ENCODE measurements around the gene C1QTNF8. TPM values are rescaled to one million over a fixed set of nuclear protein-coding genes. Genes with fewer than 3 reads are reported as not detected.

Gene C1QTNF8
- total and polyA plus RNA-seq, 2 experiments from 2014 or later: not detected

DNA sequence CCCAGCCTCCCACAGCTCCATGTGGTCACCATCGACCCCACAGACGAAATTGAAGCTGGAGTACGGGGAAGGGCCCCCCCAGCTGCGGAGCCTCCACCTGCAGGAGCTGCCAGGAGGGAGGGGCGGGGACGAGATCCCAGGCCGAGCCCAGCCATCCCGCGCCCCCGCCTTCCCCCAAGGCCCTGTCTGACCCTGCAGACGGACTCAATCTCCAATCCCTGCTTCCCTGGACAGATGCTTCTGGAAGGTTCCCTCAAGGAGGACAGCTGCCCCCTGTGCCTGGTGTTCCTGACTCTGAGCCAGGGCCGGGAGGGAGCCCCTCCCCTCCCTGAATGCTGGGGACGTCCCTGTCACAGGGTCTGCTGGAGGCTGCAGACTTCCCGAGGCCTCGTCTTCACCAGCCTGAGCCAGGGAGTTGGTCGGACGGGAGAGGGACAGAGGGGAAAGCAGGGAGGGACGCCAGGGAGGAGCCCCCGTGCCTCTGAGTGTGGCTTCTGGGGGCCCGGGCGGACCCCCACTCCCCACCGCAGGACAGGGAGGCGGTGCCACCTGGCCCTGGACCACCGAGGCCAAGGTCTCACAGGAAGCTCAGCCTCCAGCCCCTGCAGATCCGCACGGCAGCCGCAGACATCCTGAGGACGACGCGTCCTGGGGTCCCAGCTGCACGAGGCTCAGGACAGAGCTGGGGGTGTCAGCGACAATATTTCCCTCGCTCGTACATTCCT, 21.3 kb upstream of the C1QTNF8 start:
- H3K9me3 ChIP-seq (ENCODE audit: low read depth): no peaks in the 10 kb centered on the region
- H3K27me3 ChIP-seq (replicated peaks; ENCODE audit: insufficient read depth): peaks cover 16% of the 10 kb centered on the region; the same call in 1 of the 2 replicates
- H3K4me2 ChIP-seq (ENCODE audit: unreplicated experiment): no peak overlapping the region
- H3K79me2 ChIP-seq (ENCODE audit: insufficient read depth): no peaks in the 10 kb centered on the region
- H2AFZ ChIP-seq: no peak overlapping the region
- no peak for DNase-seq
- H3K27ac ChIP-seq: no peak overlapping the region
- H4K20me1 ChIP-seq (ENCODE audit: insufficient read depth): no peaks in the 10 kb centered on the region
- TF ChIP-seq EZH2phosphoT487 (IDR thresholded peaks at IDR 0.05; ENCODE audit: insufficient read depth, low read depth) (no peak), EZH2 (IDR thresholded peaks at IDR 0.05; ENCODE audit: insufficient read depth, poor library complexity, severe bottlenecking) (no peak)
- in situ Hi-C loops (cut with MboI): no loop called here
- no peak overlapping the region for H3K4me3 ChIP-seq
- no peaks in the 10 kb centered on the region for H3K9me2 ChIP-seq (ENCODE audit: insufficient read depth)
- no peak overlapping the region for H3K9ac ChIP-seq
- H3K36me3 ChIP-seq (ENCODE audit: low read depth): no peaks in the 10 kb centered on the region
- no peaks in the 10 kb centered on the region for H3F3A ChIP-seq (ENCODE audit: insufficient read depth)
- 20% methylated on average over 29 to 34 of the region's 34 CpGs for WGBS, 2 experiments (ENCODE audit: low coverage in 1 of 2, low lambda C conversion rate in 2 of 2, missing lambda C conversion rate in 2 of 2)
- H3K4me1 ChIP-seq (ENCODE audit: insufficient read depth): no peaks in the 10 kb centered on the region

DNA sequence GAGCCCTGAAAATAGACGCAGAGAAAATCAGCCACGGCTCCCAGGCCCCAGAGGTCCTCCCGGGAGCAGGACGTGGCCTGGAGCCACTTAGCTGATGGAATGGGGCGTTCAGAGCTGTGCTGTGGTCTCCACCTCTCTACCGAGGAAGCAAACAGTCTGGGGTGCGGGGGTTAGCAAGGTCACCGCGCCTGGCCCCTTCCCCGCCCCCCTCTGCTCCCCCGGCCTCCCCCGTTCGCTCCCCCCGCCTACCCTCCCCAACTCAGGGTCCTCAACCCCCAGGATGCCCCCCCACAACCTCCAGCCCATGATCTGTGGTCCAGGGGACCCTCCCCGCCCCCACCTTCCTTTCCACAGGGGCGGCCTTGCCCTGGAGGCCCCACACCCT, 20.6 kb upstream of the C1QTNF8 start:
- no peaks in the 10 kb centered on the region for H3K4me1 ChIP-seq (ENCODE audit: insufficient read depth)
- no peaks in the 10 kb centered on the region for H3K36me3 ChIP-seq (ENCODE audit: low read depth)
- in situ Hi-C loops (cut with MboI): no loop called here
- no peak overlapping the region for H3K4me3 ChIP-seq
- no peak for TF ChIP-seq EZH2 (IDR thresholded peaks at IDR 0.05; ENCODE audit: insufficient read depth, poor library complexity, severe bottlenecking)
- TF ChIP-seq EZH2phosphoT487 (IDR thresholded peaks at IDR 0.05; ENCODE audit: insufficient read depth, low read depth): no peak
- no peaks in the 10 kb centered on the region for H4K20me1 ChIP-seq (ENCODE audit: insufficient read depth)
- H3K27ac ChIP-seq: no peak overlapping the region
- 9 to 31% methylated on average over 6 to 16 of the region's 16 CpGs for WGBS, 2 experiments (ENCODE audit: low coverage in 1 of 2, low lambda C conversion rate in 2 of 2, missing lambda C conversion rate in 2 of 2)
- peaks cover 16% of the 10 kb centered on the region; the same call in 1 of the 2 replicates for H3K27me3 ChIP-seq (replicated peaks; ENCODE audit: insufficient read depth)
- H3K9me3 ChIP-seq (ENCODE audit: low read depth): no peaks in the 10 kb centered on the region
- no peak overlapping the region for H3K4me2 ChIP-seq (ENCODE audit: unreplicated experiment)
- no peaks in the 10 kb centered on the region for H3K9me2 ChIP-seq (ENCODE audit: insufficient read depth)
- DNase-seq: no peak
- H3K79me2 ChIP-seq (ENCODE audit: insufficient read depth): no peaks in the 10 kb centered on the region
- no peak overlapping the region for H2AFZ ChIP-seq
- no peaks in the 10 kb centered on the region for H3F3A ChIP-seq (ENCODE audit: insufficient read depth)
- no peak overlapping the region for H3K9ac ChIP-seq

DNA sequence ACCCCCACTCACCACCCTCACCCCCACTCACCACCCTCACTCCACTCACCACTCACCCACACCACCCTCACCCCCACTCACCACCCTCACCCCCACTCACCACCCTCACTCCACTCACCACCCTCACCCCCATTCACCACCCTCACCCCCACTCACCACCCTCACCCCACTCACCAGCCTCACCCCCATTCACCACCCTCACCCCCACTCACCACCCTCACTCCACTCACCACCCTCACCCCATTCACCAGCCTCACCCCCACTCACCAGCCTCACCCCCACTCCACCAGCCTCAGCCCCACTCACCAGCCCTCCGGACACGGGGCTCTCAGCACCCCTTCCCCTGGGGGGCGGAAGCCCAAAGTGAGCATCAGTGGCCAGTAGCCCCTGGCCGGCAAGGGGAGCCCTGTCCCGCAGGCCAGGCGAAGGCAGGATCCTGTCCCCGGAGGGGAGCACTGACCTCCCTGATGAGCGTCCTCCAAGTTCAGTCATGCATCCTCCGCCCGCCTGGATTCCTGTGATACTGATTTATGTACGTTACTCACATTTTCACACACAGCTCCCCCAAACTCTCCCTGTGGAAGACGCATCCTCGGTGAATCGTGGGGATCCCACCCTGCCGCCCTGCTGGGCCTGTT, 18.0 kb upstream of the C1QTNF8 start:
- 42 to 57% methylated on average over 13 to 15 of the region's 15 CpGs for WGBS, 2 experiments (ENCODE audit: low coverage in 1 of 2, low lambda C conversion rate in 2 of 2, missing lambda C conversion rate in 2 of 2)
- no peaks in the 10 kb centered on the region for H3K9me2 ChIP-seq (ENCODE audit: insufficient read depth)
- H3K4me1 ChIP-seq (ENCODE audit: insufficient read depth): no peaks in the 10 kb centered on the region
- H3K4me2 ChIP-seq (ENCODE audit: unreplicated experiment): no peak overlapping the region
- no peaks in the 10 kb centered on the region for H3K9me3 ChIP-seq (ENCODE audit: low read depth)
- peaks cover 28% of the 10 kb centered on the region for H3K27me3 ChIP-seq (replicated peaks; ENCODE audit: insufficient read depth)
- no peak overlapping the region for H3K9ac ChIP-seq
- in situ Hi-C loops (cut with MboI): no loop called here
- TF ChIP-seq EZH2 (IDR thresholded peaks at IDR 0.05; ENCODE audit: insufficient read depth, poor library complexity, severe bottlenecking) (no peak), EZH2phosphoT487 (IDR thresholded peaks at IDR 0.05; ENCODE audit: insufficient read depth, low read depth) (no peak)
- no peaks in the 10 kb centered on the region for H3K79me2 ChIP-seq (ENCODE audit: insufficient read depth)
- H3K27ac ChIP-seq: no peak overlapping the region
- H4K20me1 ChIP-seq (ENCODE audit: insufficient read depth): no peaks in the 10 kb centered on the region
- no peaks in the 10 kb centered on the region for H3F3A ChIP-seq (ENCODE audit: insufficient read depth)
- H3K4me3 ChIP-seq: no peak overlapping the region
- H2AFZ ChIP-seq: no peak overlapping the region
- no peaks in the 10 kb centered on the region for H3K36me3 ChIP-seq (ENCODE audit: low read depth)
- no peak for DNase-seq

DNA sequence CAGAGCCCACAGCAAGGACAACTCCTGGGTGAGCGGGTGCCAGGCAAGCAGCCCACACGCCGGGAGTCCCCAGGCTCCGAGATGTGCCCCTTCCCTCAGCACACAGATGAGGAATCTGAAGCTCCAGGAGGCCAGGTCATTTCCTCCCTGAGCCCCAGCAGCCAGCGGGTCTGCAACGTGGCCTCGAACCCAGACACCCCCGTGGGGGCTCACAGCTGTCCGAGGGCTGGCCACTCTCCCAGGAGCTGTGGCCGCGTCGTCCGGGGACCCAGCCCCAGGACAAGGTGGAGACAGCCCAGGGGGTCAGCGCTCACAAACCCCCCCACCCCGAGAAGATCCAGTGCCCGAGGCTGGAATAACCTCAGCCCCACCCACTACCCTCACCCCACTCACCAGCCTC, 17.4 kb upstream of the C1QTNF8 start:
- no peak overlapping the region for H3K27ac ChIP-seq
- H3K9ac ChIP-seq: no peak overlapping the region
- 37 to 43% methylated on average over 14 to 16 of the region's 16 CpGs for WGBS, 2 experiments (ENCODE audit: low coverage in 1 of 2, low lambda C conversion rate in 2 of 2, missing lambda C conversion rate in 2 of 2)
- no peaks in the 10 kb centered on the region for H3K79me2 ChIP-seq (ENCODE audit: insufficient read depth)
- H2AFZ ChIP-seq: no peak overlapping the region
- H3K9me2 ChIP-seq (ENCODE audit: insufficient read depth): no peaks in the 10 kb centered on the region
- no peaks in the 10 kb centered on the region for H3F3A ChIP-seq (ENCODE audit: insufficient read depth)
- no peak for DNase-seq
- H3K4me2 ChIP-seq (ENCODE audit: unreplicated experiment): no peak overlapping the region
- H3K27me3 ChIP-seq (replicated peaks; ENCODE audit: insufficient read depth): peaks cover 34% of the 10 kb centered on the region
- no peak overlapping the region for H3K4me3 ChIP-seq
- TF ChIP-seq EZH2phosphoT487 (IDR thresholded peaks at IDR 0.05; ENCODE audit: insufficient read depth, low read depth) (no peak), EZH2 (IDR thresholded peaks at IDR 0.05; ENCODE audit: insufficient read depth, poor library complexity, severe bottlenecking) (no peak)
- H3K4me1 ChIP-seq (ENCODE audit: insufficient read depth): no peaks in the 10 kb centered on the region
- H3K9me3 ChIP-seq (ENCODE audit: low read depth): no peaks in the 10 kb centered on the region
- no peaks in the 10 kb centered on the region for H3K36me3 ChIP-seq (ENCODE audit: low read depth)
- in situ Hi-C loops (cut with MboI): no loop called here
- H4K20me1 ChIP-seq (ENCODE audit: insufficient read depth): no peaks in the 10 kb centered on the region

Data from GM23248 (cell line).